ENCODE data around the gene CACNG4.
"Not testable (repeated sequence)": the region's sequence is repeated elsewhere in the genome, so short reads cannot be mapped to it uniquely, and the experiment has no call there.

GRCh38 chr17:66972442-66972830, 7.9 kb downstream of the CACNG4 start:
- not testable (repeated sequence) for TF ChIP-seq CTCF, POLR2A (IDR thresholded peaks at IDR 0.05)
